ENCODE results near the gene SRSF3. TPM values are rescaled to one million over a fixed set of nuclear protein-coding genes. Genes with fewer than 3 reads are reported as not detected.

SRSF3 gene
- total and polyA plus RNA-seq, 9 of the 15 experiments (the other 6 are each of a cell fraction or from before 2014, with no cell fraction given): 337 to 1,200 (median 518) TPM

- no peak for TF ChIP-seq CAMTA2 (CRISPR knock-in tag; conservative IDR thresholded peaks at IDR 0.05)
- no peak for TF ChIP-seq ZBTB49 (CRISPR knock-in tag; IDR thresholded peaks at IDR 0.05; ENCODE audit: borderline replicate concordance)
- TF ChIP-seq, protein P1, sequence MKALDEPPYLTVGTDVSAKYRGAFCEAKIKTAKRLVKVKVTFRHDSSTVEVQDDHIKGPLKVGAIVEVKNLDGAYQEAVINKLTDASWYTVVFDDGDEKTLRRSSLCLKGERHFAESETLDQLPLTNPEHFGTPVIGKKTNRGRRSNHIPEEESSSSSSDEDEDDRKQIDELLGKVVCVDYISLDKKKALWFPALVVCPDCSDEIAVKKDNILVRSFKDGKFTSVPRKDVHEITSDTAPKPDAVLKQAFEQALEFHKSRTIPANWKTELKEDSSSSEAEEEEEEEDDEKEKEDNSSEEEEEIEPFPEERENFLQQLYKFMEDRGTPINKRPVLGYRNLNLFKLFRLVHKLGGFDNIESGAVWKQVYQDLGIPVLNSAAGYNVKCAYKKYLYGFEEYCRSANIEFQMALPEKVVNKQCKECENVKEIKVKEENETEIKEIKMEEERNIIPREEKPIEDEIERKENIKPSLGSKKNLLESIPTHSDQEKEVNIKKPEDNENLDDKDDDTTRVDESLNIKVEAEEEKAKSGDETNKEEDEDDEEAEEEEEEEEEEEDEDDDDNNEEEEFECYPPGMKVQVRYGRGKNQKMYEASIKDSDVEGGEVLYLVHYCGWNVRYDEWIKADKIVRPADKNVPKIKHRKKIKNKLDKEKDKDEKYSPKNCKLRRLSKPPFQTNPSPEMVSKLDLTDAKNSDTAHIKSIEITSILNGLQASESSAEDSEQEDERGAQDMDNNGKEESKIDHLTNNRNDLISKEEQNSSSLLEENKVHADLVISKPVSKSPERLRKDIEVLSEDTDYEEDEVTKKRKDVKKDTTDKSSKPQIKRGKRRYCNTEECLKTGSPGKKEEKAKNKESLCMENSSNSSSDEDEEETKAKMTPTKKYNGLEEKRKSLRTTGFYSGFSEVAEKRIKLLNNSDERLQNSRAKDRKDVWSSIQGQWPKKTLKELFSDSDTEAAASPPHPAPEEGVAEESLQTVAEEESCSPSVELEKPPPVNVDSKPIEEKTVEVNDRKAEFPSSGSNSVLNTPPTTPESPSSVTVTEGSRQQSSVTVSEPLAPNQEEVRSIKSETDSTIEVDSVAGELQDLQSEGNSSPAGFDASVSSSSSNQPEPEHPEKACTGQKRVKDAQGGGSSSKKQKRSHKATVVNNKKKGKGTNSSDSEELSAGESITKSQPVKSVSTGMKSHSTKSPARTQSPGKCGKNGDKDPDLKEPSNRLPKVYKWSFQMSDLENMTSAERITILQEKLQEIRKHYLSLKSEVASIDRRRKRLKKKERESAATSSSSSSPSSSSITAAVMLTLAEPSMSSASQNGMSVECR (CRISPR knock-in tag; IDR thresholded peaks at IDR 0.05): no peak
- TF ChIP-seq ZNF511 (CRISPR knock-in tag; IDR thresholded peaks at IDR 0.05): no peak
- TF ChIP-seq STAT5B (CRISPR knock-in tag; IDR thresholded peaks at IDR 0.05): no peak
Observed at GRCh38 chr6:36600564-36601146, 6.5 kb downstream of the SRSF3 start (continued).
